ENCODE results near the gene ABHD17A. TPM values are rescaled to one million over a fixed set of nuclear protein-coding genes. Genes with fewer than 3 reads are reported as not detected.

The ABHD17A gene
- total and polyA plus RNA-seq, 9 donors, result 55.7 to 73.5 (median 59.0) TPM

GRCh38 chr19:1923319-1923718 lies 38.0 kb upstream of the ABHD17A start:
- Histone ChIP-seq H3K4me3 (ENCODE audit: low read length) (no peak overlapping the region), H3K36me3 (ENCODE audit: control insufficient read depth, insufficient read depth, low read length) (peaks cover 58% of the 10 kb centered on the region), H3K4me1 (ENCODE audit: control insufficient read depth, insufficient read depth, low read length) (no peaks in the 10 kb centered on the region), H3K27ac (ENCODE audit: low read length) (no peak overlapping the region), H3K27me3 (ENCODE audit: control insufficient read depth, insufficient read depth, low read length) (no peaks in the 10 kb centered on the region), H3K9me3 (replicated peaks; ENCODE audit: control insufficient read depth, low read depth, low read length) (no peaks in the 10 kb centered on the region)
- DNase-seq, result peak; percentile 72
- no CpG with 5 or more reads among the region's 8 CpGs for WGBS (ENCODE audit: insufficient coverage)

GRCh38 chr19:1922803-1923202 lies 37.5 kb upstream of the ABHD17A start:
- Histone ChIP-seq H3K27me3 (ENCODE audit: control insufficient read depth, insufficient read depth, low read length) (no peaks in the 10 kb centered on the region), H3K4me1 (ENCODE audit: control insufficient read depth, insufficient read depth, low read length) (no peaks in the 10 kb centered on the region), H3K9me3 (replicated peaks; ENCODE audit: control insufficient read depth, low read depth, low read length) (no peaks in the 10 kb centered on the region), H3K4me3 (ENCODE audit: low read length) (no peak overlapping the region), H3K27ac (ENCODE audit: low read length) (no peak overlapping the region), H3K36me3 (ENCODE audit: control insufficient read depth, insufficient read depth, low read length) (peaks cover 62% of the 10 kb centered on the region)
- WGBS (ENCODE audit: insufficient coverage), result 93% methylated on average over 23 of the region's 23 CpGs
- no peak for DNase-seq

- H3K4me3 ChIP-seq (ENCODE audit: low read length), result no peak overlapping the region
- no peaks in the 10 kb centered on the region for H3K9me3 ChIP-seq (replicated peaks; ENCODE audit: control insufficient read depth, low read depth, low read length)
- H3K36me3 ChIP-seq (ENCODE audit: control insufficient read depth, insufficient read depth, low read length), result peaks cover 68% of the 10 kb centered on the region
- H3K4me1 ChIP-seq (ENCODE audit: control insufficient read depth, insufficient read depth, low read length), result no peaks in the 10 kb centered on the region
- no peak overlapping the region for H3K27ac ChIP-seq (ENCODE audit: low read length)
- no peaks in the 10 kb centered on the region for H3K27me3 ChIP-seq (ENCODE audit: control insufficient read depth, insufficient read depth, low read length)
- WGBS (ENCODE audit: insufficient coverage), result 96% methylated on average over 13 of the region's 15 CpGs
- no peak for DNase-seq
These were observed 36.5 kb upstream of the ABHD17A start for GRCh38 chr19:1921825-1922224.

GRCh38 chr19:1921326-1921725 lies 36.0 kb upstream of the ABHD17A start:
- no peak overlapping the region for H3K27ac ChIP-seq (ENCODE audit: low read length)
- H3K27me3 ChIP-seq (ENCODE audit: control insufficient read depth, insufficient read depth, low read length), result no peaks in the 10 kb centered on the region
- WGBS (ENCODE audit: insufficient coverage), result 90% methylated on average over 12 of the region's 19 CpGs
- DNase-seq, result no peak
- no peaks in the 10 kb centered on the region for H3K9me3 ChIP-seq (replicated peaks; ENCODE audit: control insufficient read depth, low read depth, low read length)
- peaks cover 68% of the 10 kb centered on the region for H3K36me3 ChIP-seq (ENCODE audit: control insufficient read depth, insufficient read depth, low read length)
- no peaks in the 10 kb centered on the region for H3K4me1 ChIP-seq (ENCODE audit: control insufficient read depth, insufficient read depth, low read length)
- no peak overlapping the region for H3K4me3 ChIP-seq (ENCODE audit: low read length)

GRCh38 chr19:1920644-1921043 lies 35.3 kb upstream of the ABHD17A start:
- H3K36me3 ChIP-seq (ENCODE audit: control insufficient read depth, insufficient read depth, low read length), result peaks cover 68% of the 10 kb centered on the region
- no peak overlapping the region for H3K27ac ChIP-seq (ENCODE audit: low read length)
- H3K9me3 ChIP-seq (replicated peaks; ENCODE audit: control insufficient read depth, low read depth, low read length), result no peaks in the 10 kb centered on the region
- DNase-seq, result no peak
- 91% methylated on average over 19 of the region's 19 CpGs for WGBS (ENCODE audit: insufficient coverage)
- no peaks in the 10 kb centered on the region for H3K4me1 ChIP-seq (ENCODE audit: control insufficient read depth, insufficient read depth, low read length)
- no peak overlapping the region for H3K4me3 ChIP-seq (ENCODE audit: low read length)
- H3K27me3 ChIP-seq (ENCODE audit: control insufficient read depth, insufficient read depth, low read length), result no peaks in the 10 kb centered on the region

GRCh38 chr19:1918975-1919374 lies 33.7 kb upstream of the ABHD17A start:
- H3K9me3 ChIP-seq (replicated peaks; ENCODE audit: control insufficient read depth, low read depth, low read length), result no peaks in the 10 kb centered on the region
- H3K27ac ChIP-seq (ENCODE audit: low read length), result no peak overlapping the region
- WGBS (ENCODE audit: insufficient coverage), result 95% methylated on average over 26 of the region's 28 CpGs
- peaks cover 65% of the 10 kb centered on the region for H3K36me3 ChIP-seq (ENCODE audit: control insufficient read depth, insufficient read depth, low read length)
- H3K4me3 ChIP-seq (ENCODE audit: low read length), result no peak overlapping the region
- H3K27me3 ChIP-seq (ENCODE audit: control insufficient read depth, insufficient read depth, low read length), result no peaks in the 10 kb centered on the region
- DNase-seq, result no peak
- H3K4me1 ChIP-seq (ENCODE audit: control insufficient read depth, insufficient read depth, low read length), result no peaks in the 10 kb centered on the region

- Histone ChIP-seq H3K27me3 (ENCODE audit: control insufficient read depth, insufficient read depth, low read length) (no peaks in the 10 kb centered on the region), H3K27ac (ENCODE audit: low read length) (no peak overlapping the region), H3K4me3 (ENCODE audit: low read length) (no peak overlapping the region), H3K4me1 (ENCODE audit: control insufficient read depth, insufficient read depth, low read length) (no peaks in the 10 kb centered on the region), H3K36me3 (ENCODE audit: control insufficient read depth, insufficient read depth, low read length) (peaks cover 65% of the 10 kb centered on the region), H3K9me3 (replicated peaks; ENCODE audit: control insufficient read depth, low read depth, low read length) (no peaks in the 10 kb centered on the region)
- no peak for DNase-seq
- WGBS (ENCODE audit: insufficient coverage), result 94% methylated on average over 25 of the region's 25 CpGs
These were observed 32.6 kb upstream of the ABHD17A start for GRCh38 chr19:1917926-1918325.

- H3K9me3 ChIP-seq (replicated peaks; ENCODE audit: control insufficient read depth, low read depth, low read length), result no peaks in the 10 kb centered on the region
- no peak for DNase-seq
- no peaks in the 10 kb centered on the region for H3K4me1 ChIP-seq (ENCODE audit: control insufficient read depth, insufficient read depth, low read length)
- peaks cover 58% of the 10 kb centered on the region for H3K36me3 ChIP-seq (ENCODE audit: control insufficient read depth, insufficient read depth, low read length)
- H3K27me3 ChIP-seq (ENCODE audit: control insufficient read depth, insufficient read depth, low read length), result no peaks in the 10 kb centered on the region
- H3K27ac ChIP-seq (ENCODE audit: low read length), result no peak overlapping the region
- whole genome bisulfite sequencing (ENCODE audit: insufficient coverage), result 89% methylated on average over 17 of the region's 17 CpGs
- no peak overlapping the region for H3K4me3 ChIP-seq (ENCODE audit: low read length)
These were observed 31.9 kb upstream of the ABHD17A start for GRCh38 chr19:1917146-1917545.

GRCh38 chr19:1914826-1915341 lies 29.6 kb upstream of the ABHD17A start:
- Histone ChIP-seq H3K27me3 (ENCODE audit: control insufficient read depth, insufficient read depth, low read length) (no peaks in the 10 kb centered on the region), H3K36me3 (ENCODE audit: control insufficient read depth, insufficient read depth, low read length) (peaks cover 37% of the 10 kb centered on the region), H3K4me1 (ENCODE audit: control insufficient read depth, insufficient read depth, low read length) (no peaks in the 10 kb centered on the region), H3K4me3 (ENCODE audit: low read length) (no peak overlapping the region), H3K27ac (ENCODE audit: low read length) (no peak overlapping the region), H3K9me3 (replicated peaks; ENCODE audit: control insufficient read depth, low read depth, low read length) (no peaks in the 10 kb centered on the region)
- DNase-seq, result no peak
- 90% methylated on average over 23 of the region's 23 CpGs for WGBS (ENCODE audit: insufficient coverage)

- Histone ChIP-seq H3K27ac (ENCODE audit: low read length) (no peak overlapping the region), H3K36me3 (ENCODE audit: control insufficient read depth, insufficient read depth, low read length) (peaks cover 34% of the 10 kb centered on the region), H3K4me1 (ENCODE audit: control insufficient read depth, insufficient read depth, low read length) (peaks cover 8% of the 10 kb centered on the region), H3K9me3 (replicated peaks; ENCODE audit: control insufficient read depth, low read depth, low read length) (no peaks in the 10 kb centered on the region), H3K4me3 (ENCODE audit: low read length) (no peak overlapping the region), H3K27me3 (ENCODE audit: control insufficient read depth, insufficient read depth, low read length) (no peaks in the 10 kb centered on the region)
- DNase-seq, result no peak
- 88% methylated on average over 22 of the region's 23 CpGs for WGBS (ENCODE audit: insufficient coverage)
These were observed 28.7 kb upstream of the ABHD17A start for GRCh38 chr19:1913781-1914577.

All from muscle of leg (tissue), 11 donors.